CD4-positive, alpha-beta T cell treated with Interleukin-6 at 100 ng/mL for 8 hours (primary cell): ENCODE measurements around the gene MYF5.
"Not testable (repeated sequence)": the region's sequence is repeated elsewhere in the genome, so short reads cannot be mapped to it uniquely, and the experiment has no call there.

ENCODE experiments used
- DNase-seq: peaks from one replicate; pipeline ENCODE4 v3.0.0-alpha.2; 2020; ENCODE audit warnings: mixed read lengths, low spot score

The MYF5 gene

GRCh38 chr12:80716696-80717469, at the start of gene MYF5:
MYF5 (plus strand) TSS chr12:80716912; CDS start chr12:80717064, 152 bp downstream.
- no peak for DNase-seq

- DNase-seq = no peak
Measured at GRCh38 chr12:80670214-80670613, 46.5 kb upstream of the MYF5 start.

- DNase-seq = not testable (repeated sequence)
Measured at GRCh38 chr12:80676042-80676636, 40.6 kb upstream of the MYF5 start.

GRCh38 chr12:80676856-80677255, 39.9 kb upstream of the MYF5 start:
- DNase-seq = no peak

GRCh38 chr12:80677994-80678393, 38.7 kb upstream of the MYF5 start:
- no peak for DNase-seq

- no peak for DNase-seq
Measured at GRCh38 chr12:80679346-80680131, 37.2 kb upstream of the MYF5 start.

GRCh38 chr12:80681287-80681686, 35.4 kb upstream of the MYF5 start:
- DNase-seq = no peak

- DNase-seq = no peak
Measured at GRCh38 chr12:80681786-80682185, 34.9 kb upstream of the MYF5 start.

GRCh38 chr12:80684077-80684495, 32.6 kb upstream of the MYF5 start:
- no peak for DNase-seq

- DNase-seq = no peak
Measured at GRCh38 chr12:80690090-80690489, 26.6 kb upstream of the MYF5 start.

GRCh38 chr12:80690513-80690912, 26.2 kb upstream of the MYF5 start:
- no peak for DNase-seq

GRCh38 chr12:80692114-80692513, 24.6 kb upstream of the MYF5 start:
- no peak for DNase-seq

- DNase-seq = no peak
Measured at GRCh38 chr12:80697270-80697887, 19.3 kb upstream of the MYF5 start.

- DNase-seq = no peak
Measured at GRCh38 chr12:80698256-80698655, 18.5 kb upstream of the MYF5 start.

GRCh38 chr12:80698847-80699542, 17.7 kb upstream of the MYF5 start:
- no peak for DNase-seq

- DNase-seq = no peak
Measured at GRCh38 chr12:80700327-80700726, 16.4 kb upstream of the MYF5 start.

- DNase-seq = no peak
Measured at GRCh38 chr12:80701388-80701787, 15.3 kb upstream of the MYF5 start.

- DNase-seq = no peak
Measured at GRCh38 chr12:80702889-80703805, 13.6 kb upstream of the MYF5 start.

- no peak for DNase-seq
Measured at GRCh38 chr12:80704420-80704819, 12.3 kb upstream of the MYF5 start.

- no peak for DNase-seq
Measured at GRCh38 chr12:80707126-80707829, 9.4 kb upstream of the MYF5 start, which contains the start of gene MYF6. MYF6 (plus strand) TSS chr12:80707634; CDS start chr12:80707720, 86 bp downstream.
